ENCODE data around the gene SLC17A8.
"Not testable (repeated sequence)": the region's sequence is repeated elsewhere in the genome, so short reads cannot be mapped to it uniquely, and the experiment has no call there.

DNA sequence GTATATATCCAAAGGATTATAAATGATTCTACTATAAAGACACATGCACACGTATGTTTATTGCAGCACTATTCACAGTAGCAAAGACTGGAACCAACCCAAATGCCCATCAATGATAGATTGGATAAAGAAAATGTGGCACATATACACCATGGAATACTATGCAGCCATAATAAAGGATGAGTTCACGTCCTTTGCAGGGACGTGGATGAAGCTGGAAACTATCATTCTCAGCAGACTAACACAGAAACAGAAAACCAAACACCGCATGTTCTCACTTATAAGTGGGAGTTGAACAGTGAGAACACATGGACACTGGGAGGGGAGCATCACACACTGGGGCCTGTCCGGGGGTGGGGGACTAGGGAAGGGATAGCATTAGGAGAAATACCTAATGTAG, 48.7 kb upstream of the SLC17A8 start:
- TF ChIP-seq, protein P1, sequence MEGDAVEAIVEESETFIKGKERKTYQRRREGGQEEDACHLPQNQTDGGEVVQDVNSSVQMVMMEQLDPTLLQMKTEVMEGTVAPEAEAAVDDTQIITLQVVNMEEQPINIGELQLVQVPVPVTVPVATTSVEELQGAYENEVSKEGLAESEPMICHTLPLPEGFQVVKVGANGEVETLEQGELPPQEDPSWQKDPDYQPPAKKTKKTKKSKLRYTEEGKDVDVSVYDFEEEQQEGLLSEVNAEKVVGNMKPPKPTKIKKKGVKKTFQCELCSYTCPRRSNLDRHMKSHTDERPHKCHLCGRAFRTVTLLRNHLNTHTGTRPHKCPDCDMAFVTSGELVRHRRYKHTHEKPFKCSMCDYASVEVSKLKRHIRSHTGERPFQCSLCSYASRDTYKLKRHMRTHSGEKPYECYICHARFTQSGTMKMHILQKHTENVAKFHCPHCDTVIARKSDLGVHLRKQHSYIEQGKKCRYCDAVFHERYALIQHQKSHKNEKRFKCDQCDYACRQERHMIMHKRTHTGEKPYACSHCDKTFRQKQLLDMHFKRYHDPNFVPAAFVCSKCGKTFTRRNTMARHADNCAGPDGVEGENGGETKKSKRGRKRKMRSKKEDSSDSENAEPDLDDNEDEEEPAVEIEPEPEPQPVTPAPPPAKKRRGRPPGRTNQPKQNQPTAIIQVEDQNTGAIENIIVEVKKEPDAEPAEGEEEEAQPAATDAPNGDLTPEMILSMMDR (IDR thresholded peaks at IDR 0.05) = not testable (repeated sequence)
- TF ChIP-seq, protein P2, sequence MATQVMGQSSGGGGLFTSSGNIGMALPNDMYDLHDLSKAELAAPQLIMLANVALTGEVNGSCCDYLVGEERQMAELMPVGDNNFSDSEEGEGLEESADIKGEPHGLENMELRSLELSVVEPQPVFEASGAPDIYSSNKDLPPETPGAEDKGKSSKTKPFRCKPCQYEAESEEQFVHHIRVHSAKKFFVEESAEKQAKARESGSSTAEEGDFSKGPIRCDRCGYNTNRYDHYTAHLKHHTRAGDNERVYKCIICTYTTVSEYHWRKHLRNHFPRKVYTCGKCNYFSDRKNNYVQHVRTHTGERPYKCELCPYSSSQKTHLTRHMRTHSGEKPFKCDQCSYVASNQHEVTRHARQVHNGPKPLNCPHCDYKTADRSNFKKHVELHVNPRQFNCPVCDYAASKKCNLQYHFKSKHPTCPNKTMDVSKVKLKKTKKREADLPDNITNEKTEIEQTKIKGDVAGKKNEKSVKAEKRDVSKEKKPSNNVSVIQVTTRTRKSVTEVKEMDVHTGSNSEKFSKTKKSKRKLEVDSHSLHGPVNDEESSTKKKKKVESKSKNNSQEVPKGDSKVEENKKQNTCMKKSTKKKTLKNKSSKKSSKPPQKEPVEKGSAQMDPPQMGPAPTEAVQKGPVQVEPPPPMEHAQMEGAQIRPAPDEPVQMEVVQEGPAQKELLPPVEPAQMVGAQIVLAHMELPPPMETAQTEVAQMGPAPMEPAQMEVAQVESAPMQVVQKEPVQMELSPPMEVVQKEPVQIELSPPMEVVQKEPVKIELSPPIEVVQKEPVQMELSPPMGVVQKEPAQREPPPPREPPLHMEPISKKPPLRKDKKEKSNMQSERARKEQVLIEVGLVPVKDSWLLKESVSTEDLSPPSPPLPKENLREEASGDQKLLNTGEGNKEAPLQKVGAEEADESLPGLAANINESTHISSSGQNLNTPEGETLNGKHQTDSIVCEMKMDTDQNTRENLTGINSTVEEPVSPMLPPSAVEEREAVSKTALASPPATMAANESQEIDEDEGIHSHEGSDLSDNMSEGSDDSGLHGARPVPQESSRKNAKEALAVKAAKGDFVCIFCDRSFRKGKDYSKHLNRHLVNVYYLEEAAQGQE (IDR thresholded peaks at IDR 0.05; ENCODE audit: insufficient read depth in 1 of 2, low read depth in 2 of 2, low read length in 1 of 2) = not testable (repeated sequence)
- TF ChIP-seq POLR2AphosphoS5, TCF7L2 (IDR thresholded peaks at IDR 0.05; ENCODE audit: low read depth, low read length): not testable (repeated sequence)
